Stimulated activated CD8-positive, alpha-beta memory T cell treated with anti-CD3 and anti-CD28 coated beads, Interleukin-2, amount 100 ng/mL, for 48 hours (primary cell): ENCODE results near the gene USP35.

Source experiments
- DNase-seq, 2 donors: peaks; one replicate each; pipeline ENCODE4 v3.0.0-alpha.2; 2020; ENCODE audit warnings: low read depth in 2 of 2

Gene USP35

DNA sequence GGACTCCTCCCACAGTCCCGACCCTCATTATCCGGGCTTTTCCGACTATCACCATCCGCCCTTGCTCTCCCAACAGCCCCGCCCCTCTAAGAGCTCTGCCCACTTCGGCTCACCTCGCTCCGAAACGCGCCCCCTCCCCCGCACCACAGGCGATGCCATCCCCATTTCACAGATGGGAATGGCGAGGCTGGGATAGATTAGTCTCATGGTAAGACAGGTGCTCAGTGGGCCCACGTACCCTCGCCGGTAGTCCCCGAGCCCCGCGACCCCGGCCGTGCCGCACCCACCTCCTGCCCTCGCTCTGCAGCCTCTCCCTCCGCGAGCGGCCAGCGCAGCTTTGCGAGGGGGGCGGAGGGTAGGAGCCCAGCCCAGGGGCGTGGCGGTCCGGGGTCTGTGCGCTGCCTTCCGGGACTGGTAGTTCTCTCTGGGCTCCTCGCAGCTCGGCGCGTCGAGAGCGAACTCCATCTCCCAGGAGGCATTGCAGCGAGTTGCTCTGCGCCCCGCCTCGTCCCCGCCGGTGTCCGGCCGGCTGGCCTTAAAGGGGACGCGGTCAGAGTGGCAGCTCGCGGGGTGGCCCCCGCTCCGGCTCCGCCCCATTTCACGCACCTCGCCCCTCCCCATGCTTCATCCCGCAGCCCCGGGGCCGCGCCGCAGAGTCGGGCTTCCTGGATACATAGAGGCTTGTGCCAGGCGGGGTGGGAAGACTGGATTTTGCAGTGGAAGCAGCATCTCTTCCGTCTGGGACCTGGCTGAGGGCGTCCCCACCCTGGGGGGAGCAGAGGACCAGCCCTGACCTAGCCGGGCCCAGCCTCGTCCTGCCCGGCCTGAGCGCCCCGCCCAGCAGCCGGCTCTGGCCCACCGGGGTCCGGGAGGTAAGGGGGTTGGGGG is at the start of gene USP35, which contains the start of gene KCTD21:
Gene USP35, plus strand, starts transcription at position 634 of the 888 bp plus-strand sequence. CDS start 7,327 bp downstream, outside the sequence.
Gene KCTD21, minus strand, starts transcription at position 341 of the 888 bp plus-strand sequence. CDS start 14,072 bp downstream, outside the sequence.
- DNase-seq, result peak; percentile 86 to 91

DNA sequence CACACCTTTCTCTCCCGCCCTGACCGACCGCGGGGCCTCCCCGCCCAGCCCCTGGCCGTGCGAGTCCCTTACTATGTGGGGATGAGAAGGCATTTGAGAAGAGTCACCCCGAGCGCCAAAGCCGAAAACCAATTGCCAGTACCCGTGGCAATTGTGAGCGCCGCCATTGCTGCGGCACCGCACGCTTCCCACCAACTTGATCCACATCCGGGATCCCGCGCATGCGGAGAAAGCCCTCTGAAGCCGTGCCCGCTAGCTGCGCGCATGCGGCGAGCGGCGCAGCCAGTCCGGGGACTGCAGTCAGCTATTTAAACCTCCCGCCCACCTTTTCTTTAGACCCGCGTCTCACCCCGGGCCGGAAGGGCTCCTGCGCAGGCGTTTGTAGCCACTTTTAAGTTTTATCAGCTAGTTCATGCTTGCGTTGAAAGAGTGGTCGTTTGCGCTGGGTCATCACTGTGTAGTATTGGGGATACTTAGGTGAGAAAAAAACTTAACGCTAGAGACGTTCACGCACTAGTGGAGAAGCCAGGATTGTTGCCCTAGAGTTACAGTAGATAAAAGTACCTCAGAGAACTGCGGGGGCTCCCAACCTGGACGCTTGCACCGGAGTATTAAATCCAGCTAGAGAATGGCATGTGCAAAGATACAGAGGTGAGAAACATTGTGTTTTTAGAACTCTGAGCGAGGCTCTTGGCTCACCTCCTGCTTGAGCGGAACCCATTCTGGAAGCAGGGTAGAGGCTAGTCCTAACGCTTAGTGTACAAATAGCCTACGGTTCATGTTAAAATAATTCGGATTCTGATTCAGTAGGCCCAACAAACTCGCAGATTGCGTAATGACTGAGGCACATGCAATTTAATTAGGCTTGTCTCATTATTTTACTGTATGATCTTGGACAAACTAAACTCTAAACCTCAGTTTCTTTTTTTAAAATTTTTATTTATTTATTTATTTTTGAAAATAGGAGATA is 49.0 kb upstream of the USP35 start, which contains the start of gene ALG8:
Gene ALG8, minus strand, starts transcription at position 205 of the 970 bp plus-strand sequence. Its CDS starts 38 bp downstream, at position 167.
- DNase-seq, result peak; percentile 93 to 97

DNA sequence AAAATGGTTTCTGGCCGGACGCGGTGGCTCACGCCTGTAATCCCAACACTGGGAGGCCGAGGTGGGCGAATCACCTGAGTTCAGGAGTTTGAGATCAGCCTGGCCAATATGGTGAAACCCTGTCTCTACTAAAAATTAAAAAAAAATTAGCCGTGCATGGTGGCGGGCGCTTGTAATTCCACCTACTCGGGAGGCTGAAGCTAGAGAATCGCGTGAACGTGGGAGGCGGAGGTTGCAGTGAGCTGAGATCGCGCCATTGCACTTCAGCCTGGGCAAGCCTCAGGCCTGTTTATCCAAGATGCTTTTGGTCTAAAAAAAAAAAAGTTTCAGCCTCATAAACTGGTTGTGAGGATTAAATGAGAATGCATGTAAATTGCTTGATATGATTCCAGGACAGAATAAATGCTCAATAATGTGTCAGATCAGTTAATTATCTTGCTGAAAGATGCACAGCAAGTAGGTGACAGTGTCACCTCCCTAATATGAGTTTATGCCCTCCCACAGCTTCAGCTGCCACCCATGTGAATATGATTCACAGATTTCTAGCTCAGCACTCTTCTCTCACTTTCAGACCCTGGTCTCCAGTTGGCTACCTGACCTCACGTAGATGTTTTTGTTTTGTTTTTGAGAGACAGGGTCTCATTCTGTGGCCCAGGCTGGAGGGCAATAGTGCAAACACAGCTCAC is 48.2 kb upstream of the USP35 start:
- no peak for DNase-seq

DNA sequence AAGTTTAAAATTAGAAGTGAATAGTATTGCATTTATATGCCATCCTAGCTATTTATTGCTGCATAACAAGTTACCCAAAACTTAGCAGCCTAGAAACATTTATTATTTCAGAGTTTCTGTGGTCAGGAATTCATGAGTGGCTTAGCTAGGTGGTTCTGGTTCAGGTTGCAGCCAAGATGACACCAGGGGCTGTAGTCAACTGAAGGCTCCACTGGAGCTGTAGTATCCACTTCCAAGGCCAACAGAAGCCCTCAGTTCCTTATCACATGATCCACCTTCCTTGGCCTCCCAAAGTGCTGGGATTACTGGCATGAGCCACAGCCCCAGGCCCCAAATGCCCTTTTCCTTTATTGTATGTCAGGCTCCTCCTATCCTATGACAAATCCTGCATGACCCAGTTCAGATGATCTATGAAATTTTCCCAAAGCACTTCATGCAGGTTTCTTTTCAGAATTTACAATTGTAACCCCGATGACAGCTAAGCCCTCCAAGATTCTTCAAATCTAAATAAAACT is 43.2 kb upstream of the USP35 start:
- DNase-seq, result no peak

- no peak for DNase-seq
Measured at GRCh38 chr11:78147807-78148206, 40.9 kb upstream of the USP35 start.

- DNase-seq, result no peak
Measured at GRCh38 chr11:78149646-78150045, 39.1 kb upstream of the USP35 start.

DNA sequence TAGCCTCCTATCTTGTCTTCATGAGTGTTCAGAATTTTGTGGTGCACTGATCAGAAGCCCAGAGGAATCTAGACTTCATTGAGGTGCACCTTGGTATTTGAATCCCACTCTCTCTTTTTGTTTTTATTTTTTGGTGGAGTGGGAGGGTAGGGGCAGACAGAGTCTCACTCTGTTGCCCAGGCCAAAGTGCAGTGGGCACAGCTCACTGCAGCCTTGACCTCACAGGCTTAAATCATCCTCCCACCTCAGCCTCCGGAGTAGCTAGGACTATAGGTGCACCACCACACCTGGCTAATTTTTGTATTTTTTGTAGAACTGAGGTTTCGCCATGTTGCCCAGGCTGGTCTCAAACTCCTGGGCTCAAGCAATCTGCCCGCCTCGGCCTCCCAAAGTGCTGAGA is 38.4 kb upstream of the USP35 start:
- no peak for DNase-seq

GRCh38 chr11:78150754-78151153 is 38.0 kb upstream of the USP35 start:
- no peak for DNase-seq

GRCh38 chr11:78151804-78152203 is 36.9 kb upstream of the USP35 start:
- DNase-seq, result no peak

DNA sequence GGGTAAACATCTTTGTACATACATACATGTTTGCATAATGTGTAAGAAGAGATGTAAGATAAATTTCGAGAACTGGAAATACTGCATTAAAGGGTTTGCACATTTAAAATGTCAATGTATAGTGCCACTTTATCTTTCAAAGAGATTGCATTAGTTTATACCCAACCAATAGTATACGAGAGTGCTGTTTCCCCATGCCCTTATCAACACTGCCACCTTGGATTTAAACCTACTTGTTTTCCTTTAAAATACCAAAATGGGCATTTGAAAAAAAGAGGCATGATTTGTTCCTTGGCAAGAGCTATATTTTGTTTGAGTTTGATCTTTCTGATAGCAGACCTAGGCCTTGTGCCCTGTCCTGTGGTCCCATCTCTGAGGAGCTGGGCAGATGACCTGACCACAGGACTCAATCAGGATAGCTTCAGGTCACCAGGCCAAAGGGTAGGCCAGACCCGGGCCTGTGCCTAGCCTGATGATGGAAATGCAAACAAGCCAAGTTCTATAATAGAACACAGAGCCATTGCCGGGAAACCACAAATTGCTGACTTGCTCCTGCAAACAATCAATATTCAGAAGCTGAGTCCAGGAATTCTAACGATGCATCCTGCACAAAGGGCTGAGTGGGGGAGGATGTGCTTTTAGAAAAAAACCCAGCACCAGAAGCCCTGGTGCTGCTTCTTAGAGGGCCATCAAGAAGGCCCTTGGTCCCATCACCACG is 32.4 kb upstream of the USP35 start:
- DNase-seq, result no peak

- no peak for DNase-seq
Measured at GRCh38 chr11:78158987-78159652, 29.6 kb upstream of the USP35 start.

GRCh38 chr11:78160557-78160956 is 28.2 kb upstream of the USP35 start:
- DNase-seq, result no peak

GRCh38 chr11:78161346-78161745 is 27.4 kb upstream of the USP35 start:
- no peak for DNase-seq

- no peak for DNase-seq
Measured at GRCh38 chr11:78161962-78162371, 26.8 kb upstream of the USP35 start.

- no peak for DNase-seq
Measured at GRCh38 chr11:78163828-78164227, 24.9 kb upstream of the USP35 start.

DNA sequence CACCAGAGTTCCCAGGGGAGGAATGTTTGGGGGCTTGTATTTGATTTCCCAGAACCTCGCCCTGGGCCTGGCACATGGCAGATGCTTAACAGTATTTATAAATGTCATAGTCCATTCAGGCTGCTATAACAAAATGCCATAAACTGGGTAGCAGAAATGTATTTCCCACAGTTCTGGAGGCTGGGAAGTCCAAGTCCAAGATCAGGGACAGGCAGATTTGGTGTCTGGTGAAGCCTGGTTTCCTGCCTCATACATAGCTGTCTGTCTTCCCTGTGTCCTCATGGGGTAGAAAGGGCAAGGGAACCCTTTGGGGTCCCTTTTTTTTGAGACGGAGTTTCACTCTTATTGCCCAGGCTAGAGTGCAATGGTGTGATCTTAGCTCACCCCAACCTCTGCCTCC is 24.2 kb upstream of the USP35 start:
- DNase-seq, result no peak

DNA sequence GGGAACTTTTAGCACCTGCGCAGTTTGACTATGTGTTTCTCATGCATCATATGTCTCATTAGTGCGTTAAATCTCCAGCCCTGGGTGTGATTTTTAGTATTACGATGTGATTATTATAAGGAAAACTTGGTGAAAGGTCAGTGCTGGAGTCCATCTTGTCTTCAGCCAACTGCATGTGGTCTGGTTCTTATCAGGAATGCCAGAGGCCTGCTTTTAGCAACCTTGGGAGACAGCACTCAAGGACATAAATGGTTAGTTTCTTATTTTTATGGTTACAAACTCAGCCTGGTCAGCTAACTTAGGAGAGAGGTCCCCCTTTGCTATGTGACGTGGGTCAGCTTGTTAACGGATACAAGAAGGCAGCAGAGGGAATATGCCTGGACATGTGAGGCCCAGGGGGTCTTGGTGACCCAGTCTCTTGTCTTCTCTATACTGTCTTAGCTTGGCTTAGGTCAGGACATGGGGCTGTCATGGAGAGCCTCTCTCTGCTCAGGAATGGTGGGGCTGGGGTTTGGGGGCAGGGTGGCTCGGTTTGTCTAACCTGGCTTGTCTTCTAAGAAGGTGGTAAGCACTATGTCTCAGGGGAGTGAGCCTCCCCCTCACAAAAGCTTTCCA is 21.8 kb upstream of the USP35 start:
- DNase-seq, result no peak

- DNase-seq, result no peak
Measured at GRCh38 chr11:78168539-78169477, 19.9 kb upstream of the USP35 start.
